Panc1 (cell line): Measurements from ENCODE around the gene IGLON5. TPM values are rescaled to one million over a fixed set of nuclear protein-coding genes. Genes with fewer than 3 reads are reported as not detected.

Experiments used
- ATAC-seq: fragments of 200-7000 bp; cut with Tn5 transposase; 2 replicates; pipeline ENCODE4 v1.9.1; 2020; ENCODE audit warnings: mild to moderate bottlenecking, moderate library complexity
- BruUV-seq: library from RNA; stranded (reverse); fragments of 400-500 nt; replicated peaks from 2 replicates; lab custom pipeline; 2021; lab: Mats Ljungman, UMichigan
- CTCF ChIA-PET: fragments of 300-600 bp; sonication (Branson Sonifier 250); formaldehyde crosslinking; loops from one replicate; lab custom pipeline; 2022; ENCODE audit warnings: antibody characterized with exemption; lab: Charles Lee
- POLR2A ChIA-PET: fragments of 300-600 bp; sonication (Branson Sonifier 250); formaldehyde crosslinking; loops from one replicate; lab custom pipeline; 2022; ENCODE audit warnings: antibody characterized with exemption; lab: Charles Lee
- DNase-seq: peaks from one replicate; pipeline ENCODE4 v3.0.0-alpha.2; 2010; ENCODE audit warnings: low read depth, low spot score
- H3K27ac ChIP-seq: 2 replicates; pipeline ENCODE4 v1.5.1; 2011; ENCODE audit warnings: mild to moderate bottlenecking, low read length, inconsistent platforms
- H3K27me3 ChIP-seq: fragments of 200-500 bp; sonication (Bioruptor generic); 2 replicates; pipeline ENCODE4 v1.6.0; 2014; ENCODE audit warnings: low read length, inconsistent platforms; ENCODE audit not compliant: control insufficient read depth, insufficient read depth
- H3K36me3 ChIP-seq: fragments of 200-500 bp; sonication (Bioruptor generic); 2 replicates; pipeline ENCODE4 v1.5.1; 2014; ENCODE audit warnings: inconsistent platforms, mild to moderate bottlenecking, low read length, moderate library complexity; ENCODE audit not compliant: control insufficient read depth, insufficient read depth
- H3K4me1 ChIP-seq: 2 replicates; pipeline ENCODE4 v1.5.1; 2011; ENCODE audit warnings: inconsistent platforms, mild to moderate bottlenecking, low read length, moderate library complexity; ENCODE audit not compliant: control insufficient read depth, insufficient read depth
- H3K4me3 ChIP-seq, 2 experiments: 2 replicates each; pipeline ENCODE4 v1.5.1; 2011 to 2012; ENCODE audit warnings: low read depth in 2 of 2, low read length in 2 of 2, mild to moderate bottlenecking in 2 of 2, inconsistent platforms in 1 of 2, moderate library complexity in 1 of 2
- H3K9me3 ChIP-seq: fragments of 200-500 bp; sonication (Bioruptor generic); 2 replicates; pipeline ENCODE4 v1.5.1; 2014; ENCODE audit warnings: low read depth, mild to moderate bottlenecking, inconsistent platforms, low read length, moderate library complexity; ENCODE audit not compliant: control insufficient read depth, insufficient read depth
- CTCF ChIP-seq: fragments of 450-650 bp; IDR thresholded peaks from 2 replicates; pipeline ENCODE4 v1.5.1; 2017; ENCODE audit warnings: mild to moderate bottlenecking
- POLR2AphosphoS5 ChIP-seq: IDR thresholded peaks from 2 replicates; pipeline ENCODE4 v1.6.1; 2012; ENCODE audit warnings: mild to moderate bottlenecking, low read depth, low read length, moderate library complexity
- REST ChIP-seq, 2 experiments: IDR thresholded peaks; 2 replicates each; pipeline ENCODE4 v1.6.1; 2011 to 2012; ENCODE audit warnings: low read depth in 2 of 2, control low read depth in 1 of 2, low read length in 1 of 2, mild to moderate bottlenecking in 1 of 2, moderate library complexity in 1 of 2; ENCODE audit not compliant: insufficient read depth in 1 of 2
- SIN3A ChIP-seq: IDR thresholded peaks from 2 replicates; pipeline ENCODE4 v1.6.1; 2012; ENCODE audit warnings: low read depth, mild to moderate bottlenecking, low read length, moderate library complexity, borderline replicate concordance; ENCODE audit not compliant: insufficient read depth
- TCF7L2 ChIP-seq: IDR thresholded peaks from 2 replicates; pipeline ENCODE4 v1.6.1; 2011; ENCODE audit warnings: mild to moderate bottlenecking, low read depth, low read length, inconsistent platforms
- in situ Hi-C: cut with HindIII; loops from 2 replicates; pipeline ENCODE4 v1.10.0; 2016; ENCODE audit warnings: low sequenced_read_pairs, low pct_unique_long_range_greater_than_20kb
- intact Hi-C: fragments of 100-400 bp; cut with micrococcal nuclease; formaldehyde crosslinking; loops from one replicate; pipeline ENCODE4 v1.10.0; 2022; ENCODE audit not compliant: unreplicated experiment
- total RNA-seq: library from RNA; stranded (reverse); gene quantifications from one replicate; pipeline ENCODE4 v1.2.1, GENCODE V29; 2021; ENCODE audit not compliant: unreplicated experiment

Gene IGLON5
- total RNA-seq, 1 experiment from 2014 or later = 0.13 TPM

GRCh38 chr19:51338563-51339312, 27.3 kb downstream of the IGLON5 start:
- Histone ChIP-seq H3K4me1 (no peaks in the 10 kb centered on the region), H3K27me3 (no peaks in the 10 kb centered on the region), H3K4me3 (peak overlapping the region; percentile 49 to 81), H3K27ac (peak overlapping the region; percentile 39), H3K36me3 (no peaks in the 10 kb centered on the region), H3K9me3 (no peaks in the 10 kb centered on the region)
- intact Hi-C loops (loop anchor here (5.0 to 10.0 kb wide), 2 partner anchors 69 to 316 kb away; no protein-coding TSS in a partner anchor), in situ Hi-C loops (no loop called here)
- TF ChIP-seq TCF7L2 = no peak
- TF ChIP-seq CTCF = peak; percentile 89
- TF ChIP-seq REST (IDR thresholded peaks at IDR 0.05; ENCODE audit: insufficient read depth in 1 of 2, low read depth in 2 of 2, low read length in 1 of 2) = no peak
- peak; percentile 87 for ATAC-seq
- POLR2A ChIA-PET = no interaction called here
- no TSS peak for BruUV-seq
- CTCF ChIA-PET = interaction anchor here (0.7 kb wide), 1 partner anchor 49 kb away, joined by 7 read pairs; the partner anchor contains the start of gene LIM2
- DNase-seq = no peak

- H3K9me3 ChIP-seq = no peaks in the 10 kb centered on the region
- peak; percentile 3; the same call in 1 of the 2 replicates for ATAC-seq
- H3K36me3 ChIP-seq = no peaks in the 10 kb centered on the region
- H3K4me3 ChIP-seq = peak overlapping the region; percentile 49 to 81
- intact Hi-C loops (loop anchor here (5.0 to 10.0 kb wide), 2 partner anchors 68 to 316 kb away; no protein-coding TSS in a partner anchor), in situ Hi-C loops (no loop called here)
- H3K27me3 ChIP-seq = no peaks in the 10 kb centered on the region
- peak overlapping the region; percentile 8; the same call in 1 of the 2 replicates for H3K27ac ChIP-seq
- no peak for DNase-seq
- ChIA-PET CTCF (interaction anchor here (0.7 kb wide), 1 partner anchor 48 kb away, joined by 7 read pairs; the partner anchor contains the start of gene LIM2), POLR2A (interaction anchor here (0.6 to 0.7 kb wide), 2 partner anchors 59 to 122 kb away, joined by 3 read pairs; no protein-coding TSS in a partner anchor)
- no TSS peak for BruUV-seq
- TF ChIP-seq CTCF = no peak
- no peak for TF ChIP-seq REST (IDR thresholded peaks at IDR 0.05; ENCODE audit: insufficient read depth in 1 of 2, low read depth in 2 of 2, low read length in 1 of 2)
- no peak for TF ChIP-seq POLR2AphosphoS5
- no peak for TF ChIP-seq SIN3A
- TF ChIP-seq TCF7L2 = no peak
- H3K4me1 ChIP-seq = no peaks in the 10 kb centered on the region
Measured at GRCh38 chr19:51339313-51339686, 27.9 kb downstream of the IGLON5 start.
